HG03460 (cell line): ENCODE data around the gene GPC2.
"Not testable (repeated sequence)": the region's sequence is repeated elsewhere in the genome, so short reads cannot be mapped to it uniquely, and the experiment has no call there.

Source experiments
- ATAC-seq: cut with Tn5 transposase; IDR thresholded peaks from one replicate; pipeline ENCODE4 v1.9.1; 2021; ENCODE audit not compliant: unreplicated experiment

GPC2 gene

DNA sequence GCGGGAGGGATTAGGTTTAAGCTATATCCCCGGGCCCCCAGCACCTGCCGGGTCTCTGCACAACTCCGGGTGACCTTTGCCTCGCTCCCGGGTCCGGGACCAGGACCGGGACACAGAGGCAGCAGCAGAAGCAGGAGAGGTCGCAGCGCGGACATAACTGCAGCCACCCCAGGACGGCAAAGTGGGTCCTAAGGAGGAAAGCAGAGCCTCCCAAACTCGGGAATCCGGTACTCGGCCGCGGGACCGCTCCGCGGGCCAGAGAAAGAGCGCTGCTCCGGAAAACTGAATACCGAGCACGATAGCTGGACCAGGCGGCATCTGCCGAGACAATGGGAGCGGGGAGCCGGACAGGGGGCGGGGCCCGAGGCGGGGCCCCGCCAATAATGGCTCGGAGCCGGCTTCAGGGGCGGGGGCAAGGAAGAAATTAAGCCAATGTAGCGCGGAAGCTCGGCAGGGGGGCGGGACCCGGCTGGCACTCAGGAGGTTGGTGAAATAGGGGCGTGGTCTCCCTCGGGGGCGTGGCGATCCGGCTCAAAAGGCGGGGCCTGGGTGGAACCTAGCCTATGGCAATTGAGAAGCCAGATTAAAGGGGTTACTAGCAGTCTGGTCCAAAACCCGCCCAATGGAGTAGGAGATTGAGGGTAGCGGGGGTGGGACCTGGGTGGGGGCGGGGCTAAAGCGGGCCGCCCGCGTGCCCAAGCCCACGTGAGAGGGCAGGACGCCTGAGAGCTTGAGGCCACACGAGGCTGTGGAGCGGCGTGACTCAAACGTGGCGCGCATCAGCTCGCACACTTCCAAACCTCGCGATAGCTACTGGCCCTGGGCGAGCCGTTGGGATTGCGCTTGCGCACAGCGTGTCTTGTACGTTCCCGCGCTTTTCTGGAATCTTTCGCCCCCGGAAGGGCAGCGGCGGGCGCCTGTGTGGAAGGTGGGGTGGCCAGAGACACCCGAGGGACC, at the start of gene GPC2, which contains the start of gene STAG3:
Gene GPC2 (minus strand): TSS at position 337 of the 957 bp plus-strand sequence. CDS start 182 bp downstream, at position 155.
Gene STAG3 (plus strand): TSS at position 874 of the 957 bp plus-strand sequence. CDS start 2,639 bp downstream, outside the sequence.
- peak; percentile 85 for ATAC-seq

- ATAC-seq: not testable (repeated sequence)
These were observed 47.7 kb upstream of the GPC2 start for GRCh38 chr7:100224891-100225290.

DNA sequence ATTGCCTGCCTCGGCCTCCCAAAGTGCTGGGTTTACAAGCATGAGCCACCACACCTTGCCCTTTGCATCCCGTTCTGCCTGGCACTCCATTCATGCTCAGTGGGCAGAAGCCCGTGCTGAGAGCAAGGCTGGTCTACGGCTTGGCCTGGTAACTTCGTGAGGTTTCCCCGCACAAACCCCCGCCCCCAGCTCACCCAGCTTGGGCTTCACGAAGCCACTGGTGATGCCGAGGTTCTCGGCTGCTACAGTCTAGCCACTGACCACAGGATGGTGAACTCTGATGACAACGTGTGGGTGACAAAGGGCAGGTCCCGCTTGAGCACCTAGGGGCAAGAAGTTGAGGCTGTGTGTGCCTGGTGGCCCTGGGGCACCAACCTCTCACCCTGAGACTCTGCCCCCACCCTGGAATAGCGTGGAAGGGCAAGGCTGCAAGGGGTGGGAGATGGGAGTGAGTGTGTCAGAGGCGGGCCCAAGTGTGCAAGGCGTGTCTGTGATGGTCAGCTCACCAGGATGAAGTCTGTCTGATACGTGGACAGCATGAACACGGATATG, 46.3 kb upstream of the GPC2 start:
- ATAC-seq: not testable (repeated sequence)

DNA sequence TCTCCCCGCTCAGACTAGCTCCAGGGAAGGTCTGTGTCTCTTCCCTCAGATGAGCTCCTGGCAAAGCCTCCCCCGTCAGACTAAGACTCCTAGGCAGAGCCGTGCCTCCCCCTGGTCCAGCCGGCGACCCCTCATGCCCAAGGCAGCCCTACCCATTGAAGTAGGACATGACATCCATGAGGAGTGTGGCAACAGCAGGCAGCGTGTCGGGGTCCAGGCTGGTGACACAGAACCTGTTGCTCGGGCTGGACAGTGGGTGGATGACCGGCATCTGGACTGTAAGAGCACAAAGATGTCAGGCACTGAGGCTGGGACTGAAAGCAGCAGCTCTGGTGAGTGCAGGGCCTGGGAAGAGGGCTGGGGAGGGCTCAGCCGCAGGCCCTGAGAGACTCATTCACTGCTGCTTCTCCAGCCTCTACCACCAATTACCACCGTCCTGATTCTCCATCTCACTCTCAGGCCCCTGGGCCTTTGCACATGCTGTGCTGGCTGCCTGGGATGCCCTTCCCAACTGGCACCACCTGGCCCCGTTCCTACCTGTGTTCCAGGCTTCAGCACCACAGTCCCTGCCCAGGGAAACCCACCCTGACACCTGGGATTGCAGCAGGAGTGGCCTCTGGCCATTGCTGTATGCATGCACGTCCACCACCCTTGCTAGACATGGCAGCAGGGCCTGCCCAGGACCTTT, 45.4 kb upstream of the GPC2 start:
- no peak for ATAC-seq

GRCh38 chr7:100221767-100222444, 44.7 kb upstream of the GPC2 start:
- no peak for ATAC-seq

DNA sequence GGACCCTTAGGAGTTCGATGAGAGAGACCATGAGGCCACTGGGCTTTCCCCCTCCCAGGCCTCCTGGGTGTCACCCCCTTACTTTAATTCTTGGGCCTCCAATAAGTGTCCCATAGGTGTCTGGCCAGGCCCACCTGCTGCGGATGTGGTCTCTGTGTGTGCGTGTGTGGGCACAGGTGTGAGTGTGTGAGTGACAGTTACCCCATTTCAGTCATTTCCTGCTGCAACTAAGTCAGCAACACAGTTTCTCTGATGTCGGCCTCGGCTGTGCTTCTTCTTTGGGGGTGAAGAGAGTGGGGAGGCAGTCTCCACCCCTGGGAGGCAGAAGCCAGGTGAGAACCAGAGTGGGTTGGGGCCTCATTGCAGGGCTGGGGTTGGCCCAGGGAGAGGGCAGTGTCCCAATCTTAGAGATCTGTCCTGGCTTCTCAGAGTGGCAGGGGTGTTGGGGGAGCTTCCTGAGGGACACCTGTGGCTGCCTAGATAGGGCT, 44.1 kb upstream of the GPC2 start:
- peak; percentile 52 for ATAC-seq

DNA sequence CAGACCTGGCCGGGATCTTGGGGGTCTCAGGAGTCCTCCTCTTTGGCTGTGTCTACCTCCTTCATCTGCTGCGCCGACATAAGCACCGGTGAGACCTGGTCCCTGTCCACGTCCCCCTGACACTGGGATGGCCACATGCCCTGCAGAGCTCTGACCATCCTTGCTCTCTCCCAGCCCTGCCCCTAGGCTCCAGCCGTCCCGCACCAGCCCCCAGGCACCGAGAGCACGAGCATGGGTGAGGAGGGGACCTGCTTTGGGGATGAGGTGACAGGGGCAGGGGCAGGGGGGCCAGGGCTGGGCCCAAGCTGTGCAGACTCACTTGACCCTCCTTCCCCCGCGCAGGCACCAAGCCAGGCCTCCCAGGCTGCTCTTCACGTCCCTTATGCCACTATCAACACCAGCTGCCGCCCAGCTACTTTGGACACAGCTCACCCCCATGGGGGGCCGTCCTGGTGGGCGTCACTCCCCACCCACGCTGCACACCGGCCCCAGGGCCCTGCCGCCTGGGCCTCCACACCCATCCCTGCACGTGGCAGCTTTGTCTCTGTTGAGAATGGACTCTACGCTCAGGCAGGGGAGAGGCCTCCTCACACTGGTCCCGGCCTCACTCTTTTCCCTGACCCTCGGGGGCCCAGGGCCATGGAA, 43.5 kb upstream of the GPC2 start:
- no peak for ATAC-seq

GRCh38 chr7:100219801-100220585, 42.8 kb upstream of the GPC2 start, which contains the start of gene PVRIG:
PVRIG (plus strand) TSS chr7:100219949; CDS start chr7:100219971, 22 bp downstream.
- ATAC-seq: not testable (repeated sequence)

- no peak for ATAC-seq
These were observed 42.1 kb upstream of the GPC2 start for GRCh38 chr7:100219271-100219737.

GRCh38 chr7:100217934-100218333, 40.8 kb upstream of the GPC2 start:
- ATAC-seq: peak; percentile 5

- ATAC-seq: no peak
These were observed 38.7 kb upstream of the GPC2 start for GRCh38 chr7:100215895-100216294.

DNA sequence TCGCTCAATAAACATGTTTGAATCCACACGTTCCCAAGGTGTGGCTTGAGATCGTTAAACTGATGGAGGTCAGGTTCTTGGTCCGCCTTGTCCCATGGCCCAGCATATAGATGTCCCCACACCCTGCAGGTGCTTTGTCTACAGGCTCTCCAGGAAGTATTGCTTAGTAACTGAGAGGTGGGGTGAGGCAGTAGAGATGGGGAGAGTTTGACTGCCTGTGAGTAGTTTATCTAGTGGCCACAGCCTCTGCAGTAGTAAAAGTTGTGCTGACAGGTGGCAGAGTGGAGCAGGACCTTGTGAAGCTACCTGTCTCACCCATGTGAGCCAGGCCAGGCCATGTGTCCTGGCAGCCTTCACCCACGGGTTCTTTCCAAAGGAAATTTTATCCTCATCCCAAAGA, 37.2 kb upstream of the GPC2 start:
- not testable (repeated sequence) for ATAC-seq

GRCh38 chr7:100213672-100214071, 36.5 kb upstream of the GPC2 start:
- ATAC-seq: no peak

DNA sequence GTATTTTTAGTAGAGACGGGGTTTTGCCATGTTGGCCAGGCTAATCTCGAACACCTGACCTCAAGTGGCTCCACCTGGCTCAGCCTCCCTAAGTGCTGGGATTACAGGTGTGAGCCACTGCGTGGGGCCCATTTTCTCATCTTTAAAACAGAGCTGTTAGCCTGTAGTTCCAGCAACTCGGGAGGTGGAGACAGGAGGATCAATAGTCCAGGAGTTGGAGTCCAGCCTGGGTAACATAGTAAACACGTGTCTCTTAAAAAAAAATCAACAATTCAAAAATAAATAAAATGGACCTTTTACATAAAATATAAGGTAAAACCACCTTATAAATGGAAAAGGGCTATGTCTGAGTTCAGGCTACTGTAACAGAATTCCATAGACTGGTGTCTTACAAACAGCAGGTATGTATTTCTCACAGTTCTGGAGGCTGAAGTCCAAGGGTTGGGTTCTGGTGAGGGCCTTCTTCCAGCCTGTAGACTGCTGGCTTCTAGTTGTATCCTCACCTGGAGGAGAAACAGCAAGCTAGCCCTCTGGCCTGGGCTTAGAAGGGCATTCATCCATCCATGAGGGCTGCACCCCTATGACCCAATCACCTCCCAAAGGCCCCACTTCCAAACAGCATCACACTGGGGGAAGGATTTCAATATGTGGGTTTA, 35.6 kb upstream of the GPC2 start:
- ATAC-seq: no peak

GRCh38 chr7:100211342-100211780, 34.2 kb upstream of the GPC2 start:
- ATAC-seq: peak; percentile 48

- ATAC-seq: no peak
These were observed 33.6 kb upstream of the GPC2 start for GRCh38 chr7:100210805-100211204.

- ATAC-seq: no peak
These were observed 32.3 kb upstream of the GPC2 start for GRCh38 chr7:100209493-100209892.

DNA sequence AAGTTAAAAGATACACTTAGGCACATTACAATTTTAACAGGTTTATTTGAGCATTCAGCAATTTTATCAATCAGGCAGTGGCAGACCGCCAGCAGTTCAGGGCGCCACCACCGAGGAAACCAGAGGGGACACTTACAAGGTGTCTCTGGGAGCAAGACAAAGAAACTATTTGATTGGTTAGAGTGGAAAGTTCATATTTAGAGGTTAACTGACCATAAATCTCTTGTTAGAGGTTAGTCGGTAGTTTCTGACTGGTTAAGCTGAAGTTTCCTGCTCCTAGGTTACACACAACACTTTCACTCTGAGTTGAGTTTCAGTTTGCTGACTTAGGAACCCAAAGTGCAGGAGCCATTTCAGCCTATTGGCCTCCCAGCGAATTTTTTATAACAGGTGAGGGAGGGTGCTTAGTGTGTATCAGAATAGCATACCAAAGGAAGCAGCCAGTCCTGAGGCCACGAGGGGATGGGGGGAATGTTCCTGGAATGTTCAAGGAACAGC, 31.8 kb upstream of the GPC2 start:
- ATAC-seq: peak; percentile 66
